Measurements from ENCODE around the gene VSIR.

VSIR gene

DNA sequence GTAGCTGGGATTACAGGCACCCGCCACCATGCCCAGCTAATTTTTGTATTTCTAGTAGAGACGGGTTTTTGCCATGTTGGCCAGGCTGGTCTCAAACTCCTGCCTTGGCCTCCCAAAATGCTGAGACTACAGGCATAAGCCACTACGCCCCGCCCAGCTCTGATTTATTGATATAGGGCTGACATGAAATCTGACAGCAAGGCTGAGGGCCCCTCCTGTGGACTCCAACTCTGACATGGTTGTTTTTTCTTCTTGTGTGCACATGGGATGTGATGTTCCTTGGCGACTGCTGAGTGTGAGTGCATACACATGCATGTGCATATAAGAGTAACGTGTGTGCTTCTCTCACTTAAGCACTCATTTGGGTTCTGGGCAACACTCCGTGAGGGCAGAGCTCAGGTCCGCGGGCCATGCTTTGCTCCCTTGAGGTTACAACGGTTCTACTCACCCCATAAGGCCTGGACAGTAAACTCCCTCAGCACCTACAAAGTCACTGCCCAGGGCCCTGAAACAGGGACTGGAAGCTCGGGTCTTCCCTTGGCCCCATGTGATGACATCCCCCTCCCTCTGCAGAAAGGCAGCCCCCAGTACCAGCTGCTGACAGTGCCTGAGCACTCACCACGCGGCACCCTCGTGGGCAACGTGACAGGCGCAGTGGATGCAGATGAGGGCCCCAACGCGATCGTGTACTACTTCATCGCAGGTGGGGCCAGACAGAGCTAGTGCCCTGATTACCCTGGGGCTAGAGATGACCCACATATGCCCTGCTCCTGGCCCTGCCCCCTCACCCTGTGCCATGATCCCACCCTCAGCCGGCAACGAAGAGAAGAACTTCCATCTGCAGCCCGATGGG, 33.6 kb upstream of the VSIR start:
- no peak for DNase-seq

DNA sequence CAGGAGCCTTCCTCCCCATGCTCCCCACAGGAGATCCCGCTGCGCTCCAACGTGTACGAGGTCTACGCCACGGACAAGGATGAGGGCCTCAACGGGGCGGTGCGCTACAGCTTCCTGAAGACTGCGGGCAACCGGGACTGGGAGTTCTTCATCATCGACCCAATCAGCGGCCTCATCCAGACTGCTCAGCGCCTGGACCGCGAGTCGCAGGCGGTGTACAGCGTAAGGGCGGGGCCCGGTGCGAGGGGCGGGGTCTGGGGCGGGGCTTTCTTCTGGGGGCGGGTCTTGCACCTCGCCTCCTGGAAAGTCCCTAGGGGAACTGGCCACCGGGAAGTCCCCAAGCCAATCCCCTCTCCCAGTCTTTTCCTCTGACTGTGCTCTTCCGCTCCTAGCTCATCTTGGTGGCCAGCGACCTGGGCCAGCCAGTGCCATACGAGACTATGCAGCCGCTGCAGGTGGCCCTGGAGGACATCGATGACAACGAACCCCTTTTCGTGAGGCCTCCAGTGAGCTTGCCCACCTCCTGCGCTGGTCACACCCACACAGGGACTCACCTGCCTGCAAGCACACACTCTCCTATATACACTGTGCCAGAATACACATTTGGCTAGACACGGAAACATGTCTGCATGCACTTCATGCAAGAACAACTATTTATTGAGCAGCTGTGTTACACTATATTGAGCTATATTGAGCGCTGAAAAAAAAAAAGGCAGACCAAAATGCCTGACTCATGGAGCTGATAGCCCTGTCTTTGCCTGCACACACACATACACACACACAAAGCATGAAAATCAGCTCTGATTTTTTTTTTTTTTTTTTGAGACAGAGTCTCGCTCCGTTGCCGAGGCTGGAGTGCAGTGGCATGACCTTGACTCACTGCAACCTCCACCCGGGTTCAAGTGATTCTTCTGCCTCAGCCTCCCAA, 32.7 kb upstream of the VSIR start:
- DNase-seq, result no peak

DNA sequence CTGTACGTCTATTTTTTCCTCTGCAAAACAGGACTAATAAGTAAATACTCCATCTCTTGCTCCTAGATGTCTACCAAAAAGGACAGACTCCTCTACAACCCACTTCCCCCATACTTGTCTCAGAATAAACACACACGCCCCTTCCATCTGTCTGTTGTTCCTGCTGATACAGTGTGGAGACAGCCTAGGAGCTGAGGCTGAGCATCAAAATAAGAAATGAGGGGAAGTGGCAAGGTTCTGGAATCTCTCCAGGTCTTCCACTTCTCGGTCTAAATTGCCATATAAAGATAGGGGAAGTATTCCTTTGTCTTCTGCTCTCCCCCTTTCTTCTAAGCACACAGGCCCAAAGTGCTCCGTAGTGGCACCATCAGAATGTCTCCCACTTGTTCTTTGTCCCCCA, 30.8 kb upstream of the VSIR start:
- no peak for DNase-seq

DNA sequence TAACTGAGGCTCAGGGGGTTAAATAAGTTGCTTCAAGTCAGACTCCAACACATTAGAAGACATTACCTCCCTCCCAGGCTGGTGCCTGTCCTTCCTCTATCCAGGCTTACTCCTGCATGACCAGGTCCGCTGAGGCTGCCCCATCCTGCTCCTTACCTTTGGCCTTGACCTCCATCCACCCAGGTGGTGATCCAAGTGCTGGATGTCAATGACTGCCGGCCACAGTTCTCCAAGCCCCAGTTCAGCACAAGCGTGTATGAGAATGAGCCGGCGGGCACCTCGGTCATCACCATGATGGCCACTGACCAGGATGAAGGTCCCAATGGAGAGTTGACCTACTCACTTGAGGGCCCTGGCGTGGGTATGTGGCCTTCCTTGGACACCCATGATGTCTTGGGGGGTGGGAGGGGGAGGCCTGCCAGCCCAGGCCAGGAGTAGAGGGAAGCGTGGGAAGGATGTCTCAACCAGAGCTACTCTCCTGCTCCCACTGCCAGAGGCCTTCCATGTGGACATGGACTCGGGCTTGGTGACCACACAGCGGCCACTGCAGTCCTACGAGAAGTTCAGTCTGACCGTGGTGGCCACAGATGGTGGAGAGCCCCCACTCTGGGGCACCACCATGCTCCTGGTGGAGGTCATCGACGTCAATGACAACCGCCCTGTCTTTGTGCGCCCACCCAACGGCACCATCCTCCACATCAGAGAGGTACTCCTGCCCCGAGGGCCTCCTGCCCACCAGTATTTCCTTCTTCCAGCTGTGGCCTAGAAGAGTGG, 29.6 kb upstream of the VSIR start:
- DNase-seq, result no peak

DNA sequence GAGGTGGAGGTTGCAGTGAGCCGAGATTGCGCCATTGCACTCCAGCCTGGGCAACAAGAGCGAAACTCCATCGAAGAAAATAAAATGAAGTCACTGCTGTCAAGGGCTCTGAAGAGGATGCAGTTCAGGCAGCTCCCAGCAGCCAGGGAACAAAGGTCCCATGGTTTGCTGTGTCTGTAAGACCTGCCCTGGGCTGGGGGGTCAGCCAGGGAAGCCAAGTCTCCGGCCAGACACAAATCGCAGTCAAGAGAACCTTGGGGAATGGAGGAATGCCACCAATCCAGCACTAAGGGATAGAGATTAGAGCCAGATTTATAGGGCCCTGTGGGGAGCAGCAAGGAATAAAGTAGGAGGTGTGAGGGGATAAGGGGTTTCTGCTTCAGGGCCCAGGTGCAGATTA, 28.9 kb upstream of the VSIR start:
- no peak for DNase-seq

DNA sequence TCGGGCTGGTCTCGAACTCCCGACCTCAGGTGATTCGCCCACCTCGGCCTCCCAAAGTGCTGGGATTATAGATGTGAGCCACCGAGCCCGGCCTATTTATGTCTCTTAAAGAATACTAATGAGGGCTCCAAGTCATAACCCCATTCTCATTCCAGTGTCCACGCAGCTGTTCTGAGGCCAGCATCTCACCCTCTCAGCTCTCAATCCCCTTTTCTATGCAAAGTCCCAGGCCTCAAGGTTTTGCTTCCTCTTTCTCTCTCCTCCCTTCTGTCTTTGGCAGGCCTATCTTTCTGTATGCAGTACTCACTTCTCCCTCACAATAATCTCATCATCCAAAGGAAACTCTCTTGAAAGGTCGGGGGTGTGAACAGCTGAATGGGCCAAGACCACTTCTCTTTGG, 28.0 kb upstream of the VSIR start:
- no peak for DNase-seq

DNA sequence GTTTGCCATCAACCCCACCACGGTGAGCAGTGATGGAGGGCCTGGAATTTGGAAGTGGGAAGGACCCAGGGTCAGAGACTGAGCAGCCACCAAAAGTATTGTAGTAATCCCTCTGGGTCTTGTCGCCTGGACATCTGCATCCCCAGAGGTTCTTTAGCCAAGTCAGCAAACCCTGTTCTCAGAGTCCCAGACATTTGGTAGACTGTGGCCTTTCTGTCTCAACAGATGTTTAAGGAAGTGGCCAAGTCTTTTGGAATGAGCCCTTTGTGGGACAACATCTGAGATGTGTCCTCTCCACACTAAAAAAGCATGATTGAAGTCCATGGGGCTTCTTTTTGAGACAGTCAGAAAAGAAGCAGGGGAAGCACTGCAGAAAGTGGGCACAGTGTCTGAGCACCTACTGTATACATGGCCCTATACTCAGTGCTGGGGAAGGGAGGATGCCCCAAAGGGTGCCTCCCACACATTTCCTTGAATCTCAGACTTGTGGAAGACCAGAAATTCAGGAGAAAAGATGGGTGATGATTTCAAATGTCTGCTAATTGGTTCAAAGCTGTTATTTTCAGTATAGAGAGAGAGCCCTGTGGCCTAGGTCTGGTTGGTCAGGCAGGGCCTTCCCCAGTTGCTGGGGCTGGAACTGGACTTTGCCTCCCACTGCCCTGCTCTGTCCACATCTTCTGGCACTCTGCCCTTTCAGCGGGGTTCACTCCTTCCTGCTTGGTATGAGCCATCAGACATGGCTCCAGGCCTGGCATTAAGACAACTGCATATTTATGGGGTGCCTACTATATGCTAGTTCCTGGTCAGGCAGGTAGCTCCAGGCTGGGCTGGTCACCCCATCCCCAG, 26.5 kb upstream of the VSIR start:
- DNase-seq, result no peak

DNA sequence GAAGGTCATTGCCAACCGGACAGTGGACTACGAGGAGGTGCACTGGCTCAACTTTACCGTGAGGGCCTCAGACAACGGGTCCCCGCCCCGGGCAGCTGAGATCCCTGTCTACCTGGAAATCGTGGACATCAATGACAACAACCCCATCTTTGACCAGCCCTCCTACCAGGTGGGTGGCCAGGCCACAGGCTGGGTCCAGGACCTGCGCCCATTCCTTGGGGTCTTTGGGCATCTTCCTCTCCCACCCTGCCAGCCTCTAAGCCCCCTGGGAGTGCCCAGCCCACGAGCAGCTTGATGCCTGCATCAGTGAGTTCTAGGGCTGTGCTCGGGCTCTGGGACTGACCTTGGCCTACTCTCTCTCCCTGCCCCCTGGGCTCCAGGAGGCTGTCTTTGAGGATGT, 25.8 kb upstream of the VSIR start:
- DNase-seq, result no peak

DNA sequence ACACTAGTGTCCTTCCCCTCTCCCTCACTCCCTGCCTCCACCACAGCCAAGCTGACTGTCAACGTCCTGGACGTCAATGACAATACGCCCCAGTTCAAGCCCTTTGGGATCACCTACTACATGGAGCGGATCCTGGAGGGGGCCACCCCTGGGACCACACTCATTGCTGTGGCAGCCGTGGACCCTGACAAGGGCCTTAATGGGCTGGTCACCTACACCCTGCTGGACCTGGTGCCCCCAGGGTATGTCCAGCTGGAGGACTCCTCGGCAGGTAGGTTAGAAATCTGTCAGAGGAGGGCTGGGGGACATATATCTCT, 24.9 kb upstream of the VSIR start:
- no peak for DNase-seq

DNA sequence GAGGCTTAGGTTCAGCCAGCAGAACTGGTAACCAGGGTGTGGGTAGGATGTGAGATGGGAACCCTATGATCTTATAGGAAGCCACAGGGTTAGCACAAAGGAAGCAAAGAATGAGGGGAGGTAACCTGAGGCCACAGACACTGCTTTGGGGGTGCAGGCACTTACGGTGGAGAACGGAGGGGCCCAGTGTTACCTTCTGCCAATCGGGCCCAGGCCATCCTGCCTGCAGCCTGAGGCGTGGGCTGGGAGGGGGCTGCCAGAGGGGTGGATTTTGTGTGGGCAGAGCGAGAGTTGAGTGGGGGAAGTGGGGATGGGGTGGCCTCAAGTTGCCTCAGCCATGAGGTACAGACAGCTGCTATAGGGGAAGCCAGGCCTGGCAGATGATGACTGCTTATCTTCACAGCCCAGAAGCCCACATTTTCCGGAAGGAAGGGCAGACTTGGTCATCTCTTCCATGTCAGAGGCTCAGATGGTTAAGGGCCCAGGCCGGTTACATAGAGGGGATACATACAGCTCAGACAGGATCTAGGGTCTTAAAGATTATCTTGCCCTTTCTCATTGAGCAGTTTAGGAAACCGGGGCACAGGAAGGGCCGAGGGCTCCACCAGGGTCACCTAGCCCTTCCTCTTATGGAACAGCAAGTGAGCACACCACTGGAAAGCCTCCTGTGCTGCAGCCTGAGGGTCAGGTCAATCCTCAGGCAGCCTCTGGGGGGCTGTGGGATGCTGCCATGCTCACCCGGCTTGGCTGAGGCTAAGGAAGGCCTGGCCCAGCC, 24.4 kb upstream of the VSIR start:
- DNase-seq, result no peak

DNA sequence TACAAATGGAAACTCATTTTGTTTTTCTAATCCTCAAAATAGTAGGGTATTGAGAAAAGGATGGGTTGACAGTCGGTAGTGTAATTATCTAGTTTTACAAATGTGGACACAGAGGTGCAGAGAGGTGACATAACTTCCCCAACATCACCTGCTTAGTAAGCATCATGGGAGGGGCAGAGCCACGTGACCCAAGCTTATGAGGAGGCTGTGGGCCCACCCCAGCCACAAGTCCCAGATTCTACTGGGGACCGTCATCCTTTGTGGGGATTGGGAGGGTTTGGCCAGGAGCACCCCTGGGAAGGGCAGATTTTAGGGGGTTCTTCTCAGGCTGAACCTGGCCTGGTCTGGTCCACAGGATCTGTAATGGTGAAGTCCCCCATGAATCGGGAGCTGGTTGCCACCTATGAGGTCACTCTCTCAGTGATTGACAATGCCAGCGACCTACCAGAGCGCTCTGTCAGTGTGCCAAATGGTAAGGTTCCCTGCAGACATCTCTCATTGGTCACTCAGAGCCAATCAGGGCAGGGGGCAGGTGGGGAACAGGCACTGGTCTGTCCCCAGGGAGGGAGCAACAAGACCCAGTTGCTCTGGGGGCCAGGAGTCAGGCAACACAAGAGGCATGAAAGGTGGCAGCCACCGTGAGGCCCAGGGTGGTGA, 23.6 kb upstream of the VSIR start:
- no peak for DNase-seq

DNA sequence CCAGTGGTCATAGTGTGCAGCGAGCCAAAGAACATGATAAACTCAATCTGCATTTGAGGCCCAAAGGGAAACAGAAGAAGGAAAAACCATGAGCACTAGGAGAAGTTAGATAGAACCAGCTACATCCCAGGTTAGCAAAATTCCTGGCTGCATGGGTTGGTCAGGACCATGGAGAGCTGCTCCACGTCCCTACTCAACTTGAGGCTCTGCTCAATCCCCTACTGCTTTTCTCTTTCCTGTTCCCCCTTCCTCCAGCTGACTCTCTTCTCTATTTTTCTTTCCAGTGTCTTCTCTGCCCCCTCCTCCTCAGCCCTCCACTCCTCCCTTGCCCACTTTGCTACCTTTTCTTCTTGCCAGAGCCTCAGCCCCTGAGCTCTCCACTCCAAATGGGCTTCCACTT, 21.9 kb upstream of the VSIR start:
- no peak for DNase-seq

DNA sequence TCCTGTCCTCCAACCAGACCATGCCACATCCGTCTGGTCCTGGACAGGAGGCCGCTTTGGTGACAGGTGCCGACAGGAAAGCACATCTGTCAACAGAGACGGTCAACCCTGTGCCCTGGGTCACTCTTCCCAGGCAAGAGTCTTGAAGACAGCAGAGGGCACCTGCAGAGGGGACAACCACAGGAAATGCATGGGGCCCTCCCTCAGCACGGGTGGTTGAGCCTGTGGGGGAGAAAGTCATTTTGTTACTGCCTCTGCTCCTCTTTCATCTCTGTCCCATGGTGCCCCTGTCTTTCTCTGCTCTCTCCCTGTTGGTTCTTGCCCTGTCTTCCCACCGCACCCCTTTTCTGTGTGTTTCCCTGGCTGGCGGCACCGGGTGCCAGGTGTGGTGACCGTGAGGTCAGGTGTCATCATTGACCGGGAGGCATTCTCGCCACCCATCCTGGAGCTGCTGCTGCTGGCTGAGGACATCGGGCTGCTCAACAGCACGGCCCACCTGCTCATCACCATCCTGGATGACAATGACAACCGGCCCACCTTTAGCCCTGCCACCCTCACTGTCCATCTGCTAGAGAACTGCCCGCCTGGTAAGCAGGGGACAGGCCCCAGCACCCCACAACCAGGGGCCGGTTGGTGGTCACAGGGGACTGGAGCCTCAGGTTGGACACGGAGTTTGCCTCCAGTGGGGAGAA, 17.6 kb upstream of the VSIR start:
- DNase-seq, result no peak

DNA sequence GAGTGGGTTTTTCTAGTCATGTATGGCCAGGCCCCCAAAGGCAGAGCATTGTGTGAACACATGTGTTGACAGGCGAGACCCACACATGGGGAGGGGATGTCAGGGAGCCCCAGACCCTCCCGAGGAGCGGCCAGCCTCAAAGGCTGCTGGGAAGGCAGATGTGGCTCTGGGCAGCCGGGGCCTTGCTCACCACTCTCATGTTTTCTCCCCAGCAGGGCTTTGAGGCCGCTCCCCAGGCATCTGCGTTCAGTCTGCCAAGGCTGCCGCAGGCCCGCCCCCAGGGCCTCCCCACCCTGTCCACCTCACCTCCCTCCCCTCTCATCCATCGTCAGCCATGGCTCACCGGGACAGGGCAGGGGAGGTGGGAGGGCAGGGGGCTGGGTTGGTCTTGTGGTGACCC, 16.6 kb upstream of the VSIR start:
- DNase-seq, result no peak

DNA sequence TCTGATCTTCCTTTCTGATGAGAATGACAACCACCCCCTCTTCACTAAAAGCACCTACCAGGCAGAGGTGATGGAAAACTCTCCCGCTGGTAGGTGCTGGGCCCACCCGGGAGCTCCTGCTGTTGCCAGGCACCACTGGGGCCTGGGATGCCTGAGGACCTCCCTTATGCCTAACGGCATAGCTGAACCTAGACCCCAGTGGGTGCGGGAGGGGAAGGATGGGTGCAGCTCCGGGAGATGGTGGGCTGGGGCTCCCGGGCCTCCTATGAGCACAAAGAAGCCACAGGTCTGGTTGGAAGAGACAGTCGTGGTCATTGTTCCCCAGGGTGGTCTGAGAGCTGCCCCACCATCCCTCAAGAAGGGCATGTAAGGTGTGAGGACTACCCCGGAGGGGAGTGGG, 15.6 kb upstream of the VSIR start:
- DNase-seq, result no peak

DNA sequence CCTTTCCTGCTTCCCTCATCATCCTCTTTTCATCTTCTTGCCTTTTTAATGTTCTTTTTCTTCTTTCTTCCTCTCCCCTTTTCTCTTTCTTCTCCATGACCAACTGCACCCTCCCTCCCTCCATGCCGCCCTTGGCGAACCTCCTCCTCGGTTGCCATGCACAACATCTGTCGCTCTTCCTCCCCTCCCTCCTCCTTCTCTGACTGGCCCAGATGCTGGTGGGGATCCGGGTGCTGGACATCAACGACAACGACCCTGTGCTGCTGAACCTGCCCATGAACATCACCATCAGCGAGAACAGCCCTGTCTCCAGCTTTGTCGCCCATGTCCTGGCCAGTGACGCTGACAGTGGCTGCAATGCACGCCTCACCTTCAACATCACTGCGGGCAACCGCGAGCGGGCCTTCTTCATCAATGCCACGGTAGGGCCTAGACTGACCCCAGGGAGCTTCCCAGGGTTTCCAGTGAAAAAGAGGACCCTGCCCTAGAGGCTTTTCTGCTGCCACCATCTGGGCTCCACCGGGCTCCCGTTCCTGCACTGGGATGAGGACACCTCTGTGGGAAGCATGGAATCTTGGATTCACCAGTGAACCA, 11.5 kb upstream of the VSIR start:
- no peak for DNase-seq

DNA sequence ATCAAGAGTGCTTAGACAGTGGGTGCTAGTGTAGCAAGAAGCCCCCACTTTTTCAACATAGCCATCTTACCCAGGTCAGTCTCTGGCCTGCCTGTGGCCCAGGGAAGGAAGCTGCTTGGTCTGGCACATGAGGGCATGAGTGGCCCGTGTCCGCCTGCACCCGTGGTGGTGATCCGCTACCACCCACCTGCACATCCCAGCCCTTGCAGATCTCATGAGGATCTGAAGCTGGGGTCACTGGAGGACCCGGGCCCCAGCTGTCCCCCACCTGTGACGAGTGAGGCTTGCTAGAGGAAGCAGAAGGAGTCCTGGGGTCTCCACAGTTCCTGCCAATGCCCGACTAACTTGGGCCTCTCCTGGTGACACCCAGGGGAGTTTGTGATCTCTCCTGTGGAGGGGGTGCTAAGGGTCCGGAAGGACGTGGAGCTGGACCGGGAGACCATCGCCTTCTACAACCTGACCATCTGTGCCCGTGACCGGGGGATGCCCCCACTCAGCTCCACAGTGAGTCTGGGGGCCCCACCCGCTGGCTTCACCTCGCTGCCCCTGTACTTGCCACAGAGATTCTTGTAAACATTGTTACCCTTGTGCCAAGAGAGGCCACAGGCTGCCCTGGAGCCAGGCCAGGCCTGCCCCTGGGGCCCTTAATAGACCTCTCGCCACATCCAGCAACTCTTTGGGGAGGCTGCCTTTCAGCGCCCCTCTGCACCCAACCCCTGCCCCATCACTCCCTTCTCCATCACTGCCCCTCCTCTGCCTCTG, 10.8 kb upstream of the VSIR start:
- no peak for DNase-seq

DNA sequence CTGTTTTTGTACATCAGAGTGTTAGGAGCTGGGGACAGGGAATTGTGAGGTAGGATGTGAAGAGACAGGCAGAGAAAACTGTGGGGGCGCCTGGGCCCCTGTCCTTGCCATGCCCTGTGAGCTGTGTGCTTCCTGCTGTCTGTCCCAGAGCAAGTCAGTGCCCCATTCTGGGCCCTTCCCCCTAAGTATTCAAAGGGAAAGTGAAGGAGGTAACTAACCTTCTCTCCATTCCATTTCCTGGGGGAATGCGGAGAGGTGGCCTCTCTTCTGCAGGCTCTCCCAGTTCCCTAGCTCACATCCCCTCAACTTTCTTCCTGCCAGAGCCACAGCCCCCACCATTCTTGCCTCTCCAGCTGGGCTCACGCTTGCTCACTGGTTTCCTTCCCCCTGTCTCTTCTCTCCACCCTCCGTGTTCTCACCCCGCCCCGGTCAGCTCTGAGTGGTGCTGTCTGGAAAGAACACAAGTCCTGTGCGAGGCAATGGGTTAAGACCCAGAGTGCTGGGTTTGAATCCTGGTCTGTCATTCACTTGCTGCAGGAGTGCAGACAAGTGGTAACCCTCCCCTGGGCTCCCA, 9.7 kb upstream of the VSIR start:
- DNase-seq, result no peak

All from NCI-H1694 treated with DMSO at 0.1 percent for 48 hours (cell line).